WTC11 (cell line): ENCODE data around the gene TRAP1. TPM values are rescaled to one million over a fixed set of nuclear protein-coding genes. Genes with fewer than 3 reads are reported as not detected.

ENCODE experiments used
- ATAC-seq: fragments of 200-7000 bp; cut with Tn5 transposase; 2 replicates; pipeline ENCODE4 v1.10.0; 2021; ENCODE audit warnings: mild to moderate bottlenecking, moderate library complexity
- CTCF ChIA-PET: fragments of 300-600 bp; sonication (Branson Sonifier 250); formaldehyde crosslinking; loops from one replicate; lab custom pipeline; 2021; ENCODE audit warnings: antibody characterized with exemption; lab: Charles Lee
- POLR2A ChIA-PET: fragments of 350-600 bp; sonication (Branson Sonifier 250); formaldehyde crosslinking; loops from one replicate; lab custom pipeline; 2021; ENCODE audit warnings: antibody characterized with exemption; lab: Charles Lee
- DNase-seq: peaks from one replicate; pipeline ENCODE4 v3.0.0; 2021; ENCODE audit warnings: low spot score
- H3K27ac Mint-ChIP-seq: 2 replicates; pipeline ENCODE4 v1.8.0; 2021; ENCODE audit warnings: mixed read lengths
- H3K27me3 Mint-ChIP-seq: 2 replicates; pipeline ENCODE4 v1.8.0; 2021; ENCODE audit warnings: low read depth, mild to moderate bottlenecking, moderate library complexity, mixed read lengths
- H3K36me3 Mint-ChIP-seq: 2 replicates; pipeline ENCODE4 v1.8.0; 2021; ENCODE audit warnings: mixed read lengths
- H3K4me1 Mint-ChIP-seq: 2 replicates; pipeline ENCODE4 v1.8.0; 2022; ENCODE audit warnings: mixed read lengths
- H3K4me3 Mint-ChIP-seq: 2 replicates; pipeline ENCODE4 v1.8.0; 2021; ENCODE audit warnings: mild to moderate bottlenecking, moderate library complexity, mixed read lengths
- H3K9me3 Mint-ChIP-seq: 2 replicates; pipeline ENCODE4 v1.8.0; 2021; ENCODE audit warnings: mixed read lengths
- ETV6 ChIP-seq: sonication (generic); formaldehyde crosslinking; IDR thresholded peaks from 2 replicates; pipeline ENCODE4 v1.8.1; 2022; ENCODE audit warnings: mild to moderate bottlenecking, missing genetic modification reagents
- HMGA2 ChIP-seq: fragments of 250-450 bp; sonication (Bioruptor Pico); IDR thresholded peaks from 2 replicates; pipeline ENCODE4 v1.4.0; 2021; ENCODE audit warnings: mild to moderate bottlenecking, moderate library complexity
- JAZF1 ChIP-seq: fragments of 250-450 bp; sonication (Bioruptor Pico); IDR thresholded peaks from 2 replicates; pipeline ENCODE4 v1.9.0; 2021; ENCODE audit warnings: moderate library complexity, mild to moderate bottlenecking, inconsistent platforms
- JUN ChIP-seq: sonication (generic); formaldehyde crosslinking; IDR thresholded peaks from 2 replicates; pipeline ENCODE4 v1.8.0; 2023; ENCODE audit warnings: mild to moderate bottlenecking, missing genetic modification reagents
- MXD4 ChIP-seq: fragments of 250-450 bp; sonication (Bioruptor Pico); IDR thresholded peaks from 2 replicates; pipeline ENCODE4 v1.8.0; 2021; ENCODE audit warnings: mild to moderate bottlenecking, moderate library complexity, borderline replicate concordance
- NFYB ChIP-seq: sonication (generic); formaldehyde crosslinking; conservative IDR thresholded peaks from 2 replicates; pipeline ENCODE4 v1.8.0; 2022; ENCODE audit warnings: low read depth, missing genetic modification reagents
- NR1H2 ChIP-seq: sonication (generic); formaldehyde crosslinking; IDR thresholded peaks from 2 replicates; pipeline ENCODE4 v1.9.0; 2021; ENCODE audit warnings: mild to moderate bottlenecking, moderate library complexity, missing genetic modification reagents
- SP1 ChIP-seq: sonication (generic); formaldehyde crosslinking; conservative IDR thresholded peaks from 2 replicates; pipeline ENCODE4 v1.8.1; 2022; ENCODE audit warnings: missing genetic modification reagents
- TEAD1 ChIP-seq: sonication (generic); formaldehyde crosslinking; IDR thresholded peaks from 2 replicates; pipeline ENCODE4 v1.8.0; 2022; ENCODE audit warnings: mild to moderate bottlenecking, missing genetic modification reagents
- ZBTB21 ChIP-seq: sonication (generic); formaldehyde crosslinking; IDR thresholded peaks from 2 replicates; pipeline ENCODE4 v1.8.1; 2023; ENCODE audit warnings: mild to moderate bottlenecking, missing genetic modification reagents, borderline replicate concordance
- ZNF121 ChIP-seq: sonication (generic); formaldehyde crosslinking; IDR thresholded peaks from 2 replicates; pipeline ENCODE4 v1.8.0; 2023; ENCODE audit warnings: missing genetic modification reagents
- ZNF219 ChIP-seq: sonication (generic); formaldehyde crosslinking; IDR thresholded peaks from 2 replicates; pipeline ENCODE4 v1.8.0; 2023; ENCODE audit warnings: missing genetic modification reagents, mild to moderate bottlenecking, borderline replicate concordance
- ZNF396 ChIP-seq: fragments of 250-450 bp; sonication (Bioruptor Pico); IDR thresholded peaks from 2 replicates; pipeline ENCODE4 v1.8.0; 2021; ENCODE audit warnings: mild to moderate bottlenecking, moderate library complexity, borderline replicate concordance
- total RNA-seq: library from RNA; stranded (reverse); gene quantifications from 3 replicates; pipeline ENCODE4 v1.2.3, GENCODE V29; 2021
- TF ChIP-seq, protein P1 (sequence below): fragments of 250-450 bp; sonication (Bioruptor Pico); IDR thresholded peaks from 2 replicates; pipeline ENCODE4 v1.9.0; 2021; ENCODE audit warnings: moderate library complexity, mild to moderate bottlenecking, inconsistent platforms, borderline replicate concordance
- TF ChIP-seq, protein P2 (sequence below): sonication (generic); formaldehyde crosslinking; IDR thresholded peaks from 2 replicates; pipeline ENCODE4 v1.8.0; 2022; ENCODE audit warnings: mild to moderate bottlenecking, missing genetic modification reagents
- TF ChIP-seq, protein P3 (sequence below): sonication (generic); formaldehyde crosslinking; IDR thresholded peaks from 2 replicates; pipeline ENCODE4 v1.8.1; 2022; ENCODE audit warnings: low read depth, mild to moderate bottlenecking, moderate library complexity, missing genetic modification reagents, borderline replicate concordance
- TF ChIP-seq, protein P4 (sequence below): sonication (generic); formaldehyde crosslinking; IDR thresholded peaks from 2 replicates; pipeline ENCODE4 v1.8.1; 2022; ENCODE audit warnings: low read depth, missing genetic modification reagents, borderline replicate concordance
- TF ChIP-seq, protein P5 (sequence below): sonication (generic); formaldehyde crosslinking; conservative IDR thresholded peaks from 2 replicates; pipeline ENCODE4 v1.8.1; 2022; ENCODE audit warnings: mild to moderate bottlenecking, missing genetic modification reagents
- TF ChIP-seq, protein P6 (sequence below): sonication (generic); formaldehyde crosslinking; IDR thresholded peaks from 2 replicates; pipeline ENCODE4 v1.8.0; 2022; ENCODE audit warnings: mild to moderate bottlenecking, missing genetic modification reagents

TRAP1 gene
- total RNA-seq, 1 experiment from 2014 or later, result 285 TPM

DNA sequence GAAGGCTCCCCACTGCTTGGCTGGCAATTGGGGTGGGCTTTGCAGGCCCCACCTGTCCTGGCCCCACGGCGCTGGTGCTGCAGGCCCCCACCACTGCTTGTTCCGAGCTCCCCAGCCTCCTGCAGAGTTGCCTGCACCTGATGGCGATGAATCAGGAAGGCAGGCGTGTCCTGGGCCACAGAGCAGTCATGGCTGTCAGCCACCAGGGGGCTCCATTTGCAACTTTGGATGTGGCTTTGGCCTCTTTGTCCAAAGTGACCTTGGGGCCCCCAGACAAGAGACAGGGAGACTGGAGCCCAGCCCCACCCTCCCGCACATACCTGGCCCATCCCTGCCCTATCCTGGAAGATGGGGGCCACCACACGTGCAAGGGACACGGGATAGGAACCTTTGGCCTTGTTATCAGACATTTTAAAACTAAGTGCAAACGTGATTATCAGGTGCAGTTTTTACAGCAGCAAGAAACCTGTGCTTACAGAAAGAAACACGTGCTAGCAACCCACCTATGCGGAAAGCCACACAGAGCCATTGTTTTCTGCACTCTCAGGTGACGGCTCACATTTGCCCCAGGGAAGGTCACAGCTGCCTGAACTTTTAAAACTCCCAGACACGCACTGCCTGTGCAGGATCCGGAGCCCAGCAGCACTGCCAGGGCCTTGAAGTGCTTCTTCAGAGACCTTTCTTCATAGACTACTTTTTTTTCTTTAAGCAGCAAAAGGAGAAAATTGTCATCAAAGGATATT is 62.9 kb downstream of the TRAP1 start, which contains the start of gene DNASE1 (continued):
- no peak for TF ChIP-seq SP1 (CRISPR knock-in tag)
- no peak for TF ChIP-seq MXD4 (CRISPR knock-in tag)
- TF ChIP-seq, protein P1, sequence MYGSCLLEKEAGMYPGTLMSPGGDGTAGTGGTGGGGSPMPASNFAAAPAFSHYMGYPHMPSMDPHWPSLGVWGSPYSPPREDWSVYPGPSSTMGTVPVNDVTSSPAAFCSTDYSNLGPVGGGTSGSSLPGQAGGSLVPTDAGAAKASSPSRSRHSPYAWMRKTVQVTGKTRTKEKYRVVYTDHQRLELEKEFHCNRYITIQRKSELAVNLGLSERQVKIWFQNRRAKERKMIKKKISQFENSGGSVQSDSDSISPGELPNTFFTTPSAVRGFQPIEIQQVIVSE (CRISPR knock-in tag), result no peak

DNA sequence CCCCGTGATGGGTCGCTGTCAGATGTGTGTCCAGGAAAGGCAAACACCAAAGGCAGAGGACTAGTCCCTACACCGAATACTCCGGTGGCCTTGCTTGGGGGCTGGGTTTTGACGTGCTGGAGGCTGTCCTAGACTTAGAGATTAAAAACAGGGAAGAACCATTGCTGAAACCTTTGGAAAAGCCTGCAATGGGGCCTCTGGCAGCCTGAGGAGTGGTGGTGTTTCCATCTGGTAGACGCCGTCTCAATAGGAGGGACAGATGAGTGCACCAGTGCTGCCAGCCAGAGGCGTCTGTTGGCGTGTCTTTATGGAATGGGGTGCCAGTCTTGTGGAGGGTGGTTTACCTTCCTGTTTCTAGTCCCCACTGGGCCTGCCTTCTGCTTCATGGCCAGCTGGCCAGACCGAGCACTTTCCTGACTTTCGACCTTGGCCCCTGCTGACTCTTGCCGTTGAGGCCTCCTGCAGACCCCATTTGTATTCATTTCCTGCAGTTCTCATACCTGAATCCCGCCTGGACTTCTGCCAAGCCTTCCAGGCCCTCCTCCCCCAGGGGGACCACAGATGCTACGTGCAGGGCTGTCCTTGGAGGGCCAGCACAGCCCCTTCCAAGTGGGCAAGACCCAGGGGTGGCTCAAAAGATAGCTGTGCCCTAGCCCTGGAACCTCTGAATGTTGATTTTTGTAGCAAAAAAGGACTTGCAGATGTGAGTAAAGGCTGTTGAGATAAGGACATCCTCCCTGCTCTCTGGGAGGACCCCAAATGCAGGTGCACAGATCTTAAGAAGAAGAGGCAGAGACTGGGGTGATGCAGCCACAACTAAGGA is 64.7 kb downstream of the TRAP1 start:
- DNase-seq (peak; percentile 18), ATAC-seq (peak; percentile 10; the same call in 1 of the 2 replicates)
- Mint-ChIP-seq H3K36me3 (peaks cover 28% of the 10 kb centered on the region), H3K4me1 (peaks cover 41% of the 10 kb centered on the region), H3K4me3 (no peak overlapping the region), H3K27ac (peak overlapping the region; percentile 93), H3K9me3 (no peaks in the 10 kb centered on the region), H3K27me3 (no peaks in the 10 kb centered on the region)
- POLR2A ChIA-PET, result no interaction called here
- TF ChIP-seq, protein P2, sequence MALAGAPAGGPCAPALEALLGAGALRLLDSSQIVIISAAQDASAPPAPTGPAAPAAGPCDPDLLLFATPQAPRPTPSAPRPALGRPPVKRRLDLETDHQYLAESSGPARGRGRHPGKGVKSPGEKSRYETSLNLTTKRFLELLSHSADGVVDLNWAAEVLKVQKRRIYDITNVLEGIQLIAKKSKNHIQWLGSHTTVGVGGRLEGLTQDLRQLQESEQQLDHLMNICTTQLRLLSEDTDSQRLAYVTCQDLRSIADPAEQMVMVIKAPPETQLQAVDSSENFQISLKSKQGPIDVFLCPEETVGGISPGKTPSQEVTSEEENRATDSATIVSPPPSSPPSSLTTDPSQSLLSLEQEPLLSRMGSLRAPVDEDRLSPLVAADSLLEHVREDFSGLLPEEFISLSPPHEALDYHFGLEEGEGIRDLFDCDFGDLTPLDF (CRISPR knock-in tag), result no peak
- TF ChIP-seq ZNF121 (CRISPR knock-in tag) (no peak), NR1H2 (CRISPR knock-in tag) (no peak), NFYB (CRISPR knock-in tag) (no peak), HMGA2 (CRISPR knock-in tag) (no peak), ZBTB21 (CRISPR knock-in tag) (no peak), JUN (CRISPR knock-in tag) (no peak), ZNF219 (CRISPR knock-in tag) (no peak), TEAD1 (CRISPR knock-in tag) (no peak), ETV6 (CRISPR knock-in tag) (no peak), JAZF1 (CRISPR knock-in tag) (no peak), ZNF396 (CRISPR knock-in tag) (no peak)
- TF ChIP-seq, protein P3, sequence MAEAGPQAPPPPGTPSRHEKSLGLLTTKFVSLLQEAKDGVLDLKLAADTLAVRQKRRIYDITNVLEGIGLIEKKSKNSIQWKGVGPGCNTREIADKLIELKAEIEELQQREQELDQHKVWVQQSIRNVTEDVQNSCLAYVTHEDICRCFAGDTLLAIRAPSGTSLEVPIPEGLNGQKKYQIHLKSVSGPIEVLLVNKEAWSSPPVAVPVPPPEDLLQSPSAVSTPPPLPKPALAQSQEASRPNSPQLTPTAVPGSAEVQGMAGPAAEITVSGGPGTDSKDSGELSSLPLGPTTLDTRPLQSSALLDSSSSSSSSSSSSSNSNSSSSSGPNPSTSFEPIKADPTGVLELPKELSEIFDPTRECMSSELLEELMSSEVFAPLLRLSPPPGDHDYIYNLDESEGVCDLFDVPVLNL (CRISPR knock-in tag), result no peak
- TF ChIP-seq, protein P4, sequence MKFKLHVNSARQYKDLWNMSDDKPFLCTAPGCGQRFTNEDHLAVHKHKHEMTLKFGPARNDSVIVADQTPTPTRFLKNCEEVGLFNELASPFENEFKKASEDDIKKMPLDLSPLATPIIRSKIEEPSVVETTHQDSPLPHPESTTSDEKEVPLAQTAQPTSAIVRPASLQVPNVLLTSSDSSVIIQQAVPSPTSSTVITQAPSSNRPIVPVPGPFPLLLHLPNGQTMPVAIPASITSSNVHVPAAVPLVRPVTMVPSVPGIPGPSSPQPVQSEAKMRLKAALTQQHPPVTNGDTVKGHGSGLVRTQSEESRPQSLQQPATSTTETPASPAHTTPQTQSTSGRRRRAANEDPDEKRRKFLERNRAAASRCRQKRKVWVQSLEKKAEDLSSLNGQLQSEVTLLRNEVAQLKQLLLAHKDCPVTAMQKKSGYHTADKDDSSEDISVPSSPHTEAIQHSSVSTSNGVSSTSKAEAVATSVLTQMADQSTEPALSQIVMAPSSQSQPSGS (CRISPR knock-in tag), result no peak
- TF ChIP-seq, protein P5, sequence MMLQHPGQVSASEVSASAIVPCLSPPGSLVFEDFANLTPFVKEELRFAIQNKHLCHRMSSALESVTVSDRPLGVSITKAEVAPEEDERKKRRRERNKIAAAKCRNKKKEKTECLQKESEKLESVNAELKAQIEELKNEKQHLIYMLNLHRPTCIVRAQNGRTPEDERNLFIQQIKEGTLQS (CRISPR knock-in tag), result no peak
- TF ChIP-seq, protein P6, sequence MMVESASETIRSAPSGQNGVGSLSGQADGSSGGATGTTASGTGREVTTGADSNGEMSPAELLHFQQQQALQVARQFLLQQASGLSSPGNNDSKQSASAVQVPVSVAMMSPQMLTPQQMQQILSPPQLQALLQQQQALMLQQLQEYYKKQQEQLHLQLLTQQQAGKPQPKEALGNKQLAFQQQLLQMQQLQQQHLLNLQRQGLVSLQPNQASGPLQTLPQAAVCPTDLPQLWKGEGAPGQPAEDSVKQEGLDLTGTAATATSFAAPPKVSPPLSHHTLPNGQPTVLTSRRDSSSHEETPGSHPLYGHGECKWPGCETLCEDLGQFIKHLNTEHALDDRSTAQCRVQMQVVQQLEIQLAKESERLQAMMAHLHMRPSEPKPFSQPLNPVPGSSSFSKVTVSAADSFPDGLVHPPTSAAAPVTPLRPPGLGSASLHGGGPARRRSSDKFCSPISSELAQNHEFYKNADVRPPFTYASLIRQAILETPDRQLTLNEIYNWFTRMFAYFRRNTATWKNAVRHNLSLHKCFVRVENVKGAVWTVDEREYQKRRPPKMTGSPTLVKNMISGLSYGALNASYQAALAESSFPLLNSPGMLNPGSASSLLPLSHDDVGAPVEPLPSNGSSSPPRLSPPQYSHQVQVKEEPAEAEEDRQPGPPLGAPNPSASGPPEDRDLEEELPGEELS (CRISPR knock-in tag), result no peak
- CTCF ChIA-PET, result interaction anchor here (1.0 to 1.1 kb wide), 2 partner anchors 10 to 24 kb away, joined by 3 to 5 read pairs; no protein-coding TSS in a partner anchor
